Neural cell (in vitro differentiated cells): Measurements from ENCODE around the gene CDH16. TPM values are rescaled to one million over a fixed set of nuclear protein-coding genes. Genes with fewer than 3 reads are reported as not detected.

Experiments used
- H2AFZ ChIP-seq: fragments of 200-600, 300-800 bp; sonication (generic), shearing (Covaris generic); 2 replicates; pipeline ENCODE4 v1.6.0; 2014; ENCODE audit warnings: low read depth, mild to moderate bottlenecking, antibody characterized with exemption, low read length, moderate library complexity
- H3F3A ChIP-seq: fragments of 200-600 bp; shearing (Covaris generic); 2 replicates; pipeline ENCODE4 v1.6.1; 2016; ENCODE audit warnings: mild to moderate bottlenecking, moderate library complexity, mixed read lengths, antibody characterized with exemption, low read length; ENCODE audit not compliant: insufficient read depth, poor library complexity, severe bottlenecking
- H3K27ac ChIP-seq: fragments of 200-600, 300-800 bp; sonication (generic), shearing (Covaris generic); 2 replicates; pipeline ENCODE4 v1.5.1; 2014; ENCODE audit warnings: mild to moderate bottlenecking, low read length, moderate library complexity
- H3K27me3 ChIP-seq: fragments of 300-800, 200-600 bp; sonication (generic), shearing (Covaris generic); 2 replicates; pipeline ENCODE4 v1.6.0; 2014; ENCODE audit warnings: mild to moderate bottlenecking, low read depth, low read length, moderate library complexity; ENCODE audit not compliant: insufficient read depth
- H3K36me3 ChIP-seq: fragments of 300-800, 200-600 bp; sonication (generic), shearing (Covaris generic); 2 replicates; pipeline ENCODE4 v1.5.1; 2014; ENCODE audit warnings: mild to moderate bottlenecking, antibody characterized with exemption, low read length, moderate library complexity; ENCODE audit not compliant: insufficient read depth
- H3K4me2 ChIP-seq: fragments of 300-800, 200-600 bp; sonication (generic), shearing (Covaris generic); 2 replicates; pipeline ENCODE4 v1.6.0; 2014; ENCODE audit warnings: mild to moderate bottlenecking, low read length
- H3K4me3 ChIP-seq: fragments of 300-800, 200-600 bp; sonication (generic), shearing (Covaris generic); 2 replicates; pipeline ENCODE4 v1.5.1; 2014; ENCODE audit warnings: mild to moderate bottlenecking, low read length, moderate library complexity
- H3K79me2 ChIP-seq: fragments of 200-600 bp; shearing (Covaris generic); replicated peaks from 2 replicates; pipeline ENCODE4 v1.6.0; 2014; ENCODE audit warnings: mild to moderate bottlenecking, low read length, moderate library complexity; ENCODE audit not compliant: insufficient read depth
- H3K9ac ChIP-seq: fragments of 300-800, 200-600 bp; sonication (generic), shearing (Covaris generic); 2 replicates; pipeline ENCODE4 v1.6.1; 2016; ENCODE audit warnings: mild to moderate bottlenecking, low read length, mixed read lengths
- H3K9me2 ChIP-seq: fragments of 200-600 bp; shearing (Covaris generic); 2 replicates; pipeline ENCODE4 v1.6.1; 2016; ENCODE audit warnings: mild to moderate bottlenecking, low read length, mixed read lengths; ENCODE audit not compliant: insufficient read depth
- H3K9me3 ChIP-seq: fragments of 200-600, 300-800 bp; sonication (generic), shearing (Covaris generic); 2 replicates; pipeline ENCODE4 v1.6.1; 2016; ENCODE audit warnings: mild to moderate bottlenecking, mixed run types, low read length, moderate library complexity, mixed read lengths
- H4K20me1 ChIP-seq: fragments of 200-600 bp; shearing (Covaris generic); 2 replicates; pipeline ENCODE4 v1.6.1; 2016; ENCODE audit warnings: mild to moderate bottlenecking, mixed run types; ENCODE audit not compliant: insufficient read depth
- CTCF ChIP-seq: fragments of 450-650 bp; IDR thresholded peaks from 2 replicates; pipeline ENCODE4 v1.5.1; 2014; ENCODE audit warnings: antibody characterized with exemption, mild to moderate bottlenecking, moderate library complexity; ENCODE audit not compliant: poor library complexity, severe bottlenecking
- EP300 ChIP-seq: fragments of 450-650 bp; conservative IDR thresholded peaks from 2 replicates; pipeline ENCODE4 v1.6.1; 2014; ENCODE audit warnings: antibody characterized with exemption, mild to moderate bottlenecking, moderate library complexity; ENCODE audit not compliant: poor library complexity, severe bottlenecking
- MXI1 ChIP-seq: fragments of 450-650 bp; conservative IDR thresholded peaks from 2 replicates; pipeline ENCODE4 v1.6.1; 2014; ENCODE audit warnings: antibody characterized with exemption, mild to moderate bottlenecking; ENCODE audit not compliant: poor library complexity, severe bottlenecking
- POLR2AphosphoS5 ChIP-seq: IDR thresholded peaks from 2 replicates; pipeline ENCODE4 v1.6.1; 2012
- RAD21 ChIP-seq: fragments of 450-650 bp; conservative IDR thresholded peaks from 2 replicates; pipeline ENCODE4 v1.6.1; 2014; ENCODE audit warnings: antibody characterized with exemption, mild to moderate bottlenecking, moderate library complexity
- REST ChIP-seq: IDR thresholded peaks from 2 replicates; pipeline ENCODE4 v1.6.1; 2012; ENCODE audit warnings: borderline replicate concordance
- SMC3 ChIP-seq: fragments of 450-650 bp; conservative IDR thresholded peaks from 2 replicates; pipeline ENCODE4 v1.6.1; 2014; ENCODE audit warnings: antibody characterized with exemption, mild to moderate bottlenecking, moderate library complexity; ENCODE audit not compliant: poor library complexity
- TAF1 ChIP-seq: IDR thresholded peaks from 2 replicates; pipeline ENCODE4 v1.6.1; 2012; ENCODE audit warnings: low read depth
- polyA plus RNA-seq: library from polyadenylated mRNA; depleted of rRNA; stranded (reverse); fragments of >200 nt; gene quantifications from 2 replicates; pipeline ENCODE4 v1.2.3, GENCODE V29; 2014

Gene CDH16
- polyA plus RNA-seq, 1 donor from 2014 or later = not detected

DNA sequence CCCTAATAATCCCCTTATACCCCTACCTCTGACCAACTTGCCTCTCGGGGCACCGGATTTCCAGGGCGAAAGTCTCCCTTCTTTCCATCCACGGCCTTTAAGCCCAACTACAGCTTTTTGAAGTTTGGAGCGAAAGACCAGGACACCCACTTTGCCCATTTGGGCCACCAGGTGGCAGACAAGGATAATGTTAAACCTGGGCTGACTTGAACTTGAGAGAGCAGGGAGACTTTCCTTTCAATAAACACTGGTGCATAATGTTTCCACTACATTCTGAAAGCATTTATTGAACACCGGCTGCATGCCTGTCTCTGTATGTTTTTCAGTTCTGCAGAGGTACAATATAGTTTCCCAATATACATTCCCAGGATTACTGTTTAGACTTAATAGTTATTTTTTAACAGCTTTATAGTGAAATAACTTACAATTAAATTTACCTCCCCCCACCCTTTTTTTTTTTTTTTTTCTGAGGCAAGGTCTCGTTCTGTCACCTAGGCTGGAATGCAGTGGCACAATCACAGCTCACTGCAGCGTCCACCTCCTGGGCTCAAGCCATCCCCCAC, 35.5 kb upstream of the CDH16 start:
- Histone ChIP-seq H3K4me3 (no peak overlapping the region), H2AFZ (no peak overlapping the region), H3K9me2 (no peaks in the 10 kb centered on the region), H3F3A (no peaks in the 10 kb centered on the region), H3K27ac (no peak overlapping the region), H4K20me1 (no peaks in the 10 kb centered on the region), H3K27me3 (peaks cover 20% of the 10 kb centered on the region), H3K79me2 (no peaks in the 10 kb centered on the region), H3K4me2 (no peak overlapping the region), H3K36me3 (no peaks in the 10 kb centered on the region), H3K9me3 (no peaks in the 10 kb centered on the region), H3K9ac (no peak overlapping the region)
- TF ChIP-seq CTCF = peak; percentile 88
- TF ChIP-seq RAD21 = peak; percentile 91
- no peak for TF ChIP-seq TAF1
- TF ChIP-seq EP300 = no peak
- TF ChIP-seq MXI1 = no peak
- peak; percentile 94 for TF ChIP-seq SMC3

DNA sequence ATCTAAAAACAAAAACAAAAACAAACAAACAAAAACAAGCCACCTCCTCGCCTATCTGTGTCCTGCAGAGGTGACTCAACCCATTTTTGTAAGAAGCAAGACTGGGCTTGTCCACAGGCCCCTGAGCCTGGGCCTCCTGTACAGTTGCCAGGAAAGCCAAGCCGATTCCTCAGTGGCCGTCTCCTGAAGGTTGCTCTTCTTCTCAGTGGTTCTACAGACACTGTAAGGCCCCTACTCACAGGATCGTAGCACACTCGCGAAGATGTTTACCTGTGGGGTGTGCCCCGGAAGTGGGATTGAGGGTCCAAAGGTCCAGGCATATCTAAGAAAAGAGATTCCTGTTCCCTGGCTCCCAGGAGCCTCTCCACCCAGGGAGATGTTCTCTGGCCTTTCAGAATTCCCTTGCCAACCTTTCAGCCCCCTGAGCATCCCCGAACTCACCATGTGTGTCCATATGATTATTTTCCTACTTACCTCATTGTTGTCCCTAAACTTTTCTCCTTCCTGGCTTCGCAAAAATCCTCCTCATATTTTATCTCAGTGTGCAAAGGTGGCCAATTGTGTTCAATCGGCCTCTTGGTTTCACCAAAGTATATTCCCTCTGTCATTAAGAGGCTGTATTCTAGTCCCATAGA, 34.9 kb upstream of the CDH16 start:
- TF ChIP-seq TAF1 (no peak), POLR2AphosphoS5 (no peak)
- H3K9ac ChIP-seq = no peak overlapping the region
- H3K9me3 ChIP-seq = no peaks in the 10 kb centered on the region
- no peak overlapping the region for H3K4me2 ChIP-seq
- H3K9me2 ChIP-seq = no peaks in the 10 kb centered on the region
- no peaks in the 10 kb centered on the region for H3K36me3 ChIP-seq
- no peak overlapping the region for H3K4me3 ChIP-seq
- no peaks in the 10 kb centered on the region for H3K79me2 ChIP-seq
- no peaks in the 10 kb centered on the region for H4K20me1 ChIP-seq
- H3F3A ChIP-seq = no peaks in the 10 kb centered on the region
- no peak overlapping the region for H3K27ac ChIP-seq
- peaks cover 26% of the 10 kb centered on the region for H3K27me3 ChIP-seq
- no peak overlapping the region for H2AFZ ChIP-seq

- H4K20me1 ChIP-seq = no peaks in the 10 kb centered on the region
- H3K9me3 ChIP-seq = no peaks in the 10 kb centered on the region
- no peaks in the 10 kb centered on the region for H3K9me2 ChIP-seq
- no peak overlapping the region for H3K4me2 ChIP-seq
- TF ChIP-seq CTCF = no peak
- TF ChIP-seq EP300 = no peak
- no peak for TF ChIP-seq MXI1
- no peak for TF ChIP-seq POLR2AphosphoS5
- no peak for TF ChIP-seq TAF1
- TF ChIP-seq REST = no peak
- H2AFZ ChIP-seq = no peak overlapping the region
- no peaks in the 10 kb centered on the region for H3F3A ChIP-seq
- no peaks in the 10 kb centered on the region for H3K79me2 ChIP-seq
- no peak overlapping the region for H3K4me3 ChIP-seq
- H3K9ac ChIP-seq = no peak overlapping the region
- peaks cover 35% of the 10 kb centered on the region for H3K27me3 ChIP-seq
- H3K27ac ChIP-seq = no peak overlapping the region
- H3K36me3 ChIP-seq = no peaks in the 10 kb centered on the region
Observed at GRCh38 chr16:66952430-66953110, 33.9 kb upstream of the CDH16 start.
